ENCODE measurements around the gene LIMK2.

The LIMK2 gene

DNA sequence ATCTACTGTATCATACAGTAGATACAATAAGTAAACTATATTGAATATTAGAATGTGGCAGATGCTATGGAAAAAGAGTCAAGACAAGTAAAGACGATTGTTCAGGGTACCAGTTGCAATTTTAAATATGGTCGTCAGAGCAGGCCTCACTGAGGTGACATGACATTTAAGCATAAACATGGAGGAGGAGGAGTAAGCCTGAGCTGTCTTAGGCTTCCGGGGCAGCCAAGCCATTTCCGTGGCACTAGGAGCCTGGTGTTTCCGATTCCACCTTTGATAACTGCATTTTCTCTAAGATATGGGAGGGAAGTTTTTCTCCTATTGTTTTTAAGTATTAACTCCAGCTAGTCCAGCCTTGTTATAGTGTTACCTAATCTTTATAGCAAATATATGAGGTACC lies 65.6 kb downstream of the LIMK2 start:
- no peak overlapping the region for H3K4me2 ChIP-seq (ENCODE audit: low read depth, low read length)
- no peaks in the 10 kb centered on the region for H3K9me2 ChIP-seq (replicated peaks; ENCODE audit: insufficient read depth, low read length)
- TF ChIP-seq, protein P1, sequence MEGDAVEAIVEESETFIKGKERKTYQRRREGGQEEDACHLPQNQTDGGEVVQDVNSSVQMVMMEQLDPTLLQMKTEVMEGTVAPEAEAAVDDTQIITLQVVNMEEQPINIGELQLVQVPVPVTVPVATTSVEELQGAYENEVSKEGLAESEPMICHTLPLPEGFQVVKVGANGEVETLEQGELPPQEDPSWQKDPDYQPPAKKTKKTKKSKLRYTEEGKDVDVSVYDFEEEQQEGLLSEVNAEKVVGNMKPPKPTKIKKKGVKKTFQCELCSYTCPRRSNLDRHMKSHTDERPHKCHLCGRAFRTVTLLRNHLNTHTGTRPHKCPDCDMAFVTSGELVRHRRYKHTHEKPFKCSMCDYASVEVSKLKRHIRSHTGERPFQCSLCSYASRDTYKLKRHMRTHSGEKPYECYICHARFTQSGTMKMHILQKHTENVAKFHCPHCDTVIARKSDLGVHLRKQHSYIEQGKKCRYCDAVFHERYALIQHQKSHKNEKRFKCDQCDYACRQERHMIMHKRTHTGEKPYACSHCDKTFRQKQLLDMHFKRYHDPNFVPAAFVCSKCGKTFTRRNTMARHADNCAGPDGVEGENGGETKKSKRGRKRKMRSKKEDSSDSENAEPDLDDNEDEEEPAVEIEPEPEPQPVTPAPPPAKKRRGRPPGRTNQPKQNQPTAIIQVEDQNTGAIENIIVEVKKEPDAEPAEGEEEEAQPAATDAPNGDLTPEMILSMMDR (IDR thresholded peaks at IDR 0.05; ENCODE audit: low read length): no peak
- TF ChIP-seq EZH2phosphoT487 (IDR thresholded peaks at IDR 0.05; ENCODE audit: low read length) (no peak), EZH2 (optimal IDR thresholded peaks at IDR 0.05; ENCODE audit: low read depth, low read length) (no peak)

DNA sequence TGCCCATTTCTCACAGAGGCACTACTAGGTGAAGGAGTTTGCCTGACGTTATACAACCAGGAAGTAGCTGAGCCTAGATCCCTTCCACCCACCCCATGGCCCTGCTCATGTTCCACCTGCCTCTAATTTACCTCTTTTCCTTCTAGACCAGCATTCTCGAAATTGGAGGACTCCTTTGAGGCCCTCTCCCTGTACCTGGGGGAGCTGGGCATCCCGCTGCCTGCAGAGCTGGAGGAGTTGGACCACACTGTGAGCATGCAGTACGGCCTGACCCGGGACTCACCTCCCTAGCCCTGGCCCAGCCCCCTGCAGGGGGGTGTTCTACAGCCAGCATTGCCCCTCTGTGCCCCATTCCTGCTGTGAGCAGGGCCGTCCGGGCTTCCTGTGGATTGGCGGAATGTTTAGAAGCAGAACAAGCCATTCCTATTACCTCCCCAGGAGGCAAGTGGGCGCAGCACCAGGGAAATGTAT lies 66.1 kb downstream of the LIMK2 start:
- DNase-seq: no peak
- Histone ChIP-seq H3K79me2 (ENCODE audit: low read length) (no peaks in the 10 kb centered on the region), H3K4me3 (ENCODE audit: low read length) (no peak overlapping the region), H3K27ac (ENCODE audit: low read length) (no peak overlapping the region), H4K20me1 (ENCODE audit: insufficient read depth, low read length) (no peaks in the 10 kb centered on the region), H3K27me3 (replicated peaks; ENCODE audit: insufficient read depth, low read length) (no peaks in the 10 kb centered on the region), H3K9me2 (replicated peaks; ENCODE audit: insufficient read depth, low read length) (no peaks in the 10 kb centered on the region), H3K9ac (ENCODE audit: low read length) (no peak overlapping the region), H3F3A (ENCODE audit: insufficient read depth, low read length) (no peaks in the 10 kb centered on the region), H3K36me3 (replicated peaks; ENCODE audit: insufficient read depth, low read length) (peaks cover 4% of the 10 kb centered on the region; the same call in 1 of the 2 replicates), H2AFZ (ENCODE audit: low read length) (no peak overlapping the region), H3K4me1 (ENCODE audit: low read length) (no peaks in the 10 kb centered on the region), H3K9me3 (replicated peaks; ENCODE audit: insufficient read depth, low read length) (no peaks in the 10 kb centered on the region), H3K4me2 (ENCODE audit: low read depth, low read length) (no peak overlapping the region)
- TF ChIP-seq EZH2phosphoT487 (IDR thresholded peaks at IDR 0.05; ENCODE audit: low read length) (no peak), EZH2 (optimal IDR thresholded peaks at IDR 0.05; ENCODE audit: low read depth, low read length) (no peak)
- TF ChIP-seq, protein P1 (IDR thresholded peaks at IDR 0.05; ENCODE audit: low read length): no peak

More for the DNA sequence above, 65.6 kb downstream of the LIMK2 start:
- Histone ChIP-seq H3K27me3 (replicated peaks; ENCODE audit: insufficient read depth, low read length) (no peaks in the 10 kb centered on the region), H3K9ac (ENCODE audit: low read length) (no peak overlapping the region), H3K4me1 (ENCODE audit: low read length) (no peaks in the 10 kb centered on the region), H3K79me2 (ENCODE audit: low read length) (no peaks in the 10 kb centered on the region), H2AFZ (ENCODE audit: low read length) (no peak overlapping the region), H4K20me1 (ENCODE audit: insufficient read depth, low read length) (no peaks in the 10 kb centered on the region), H3K36me3 (replicated peaks; ENCODE audit: insufficient read depth, low read length) (peaks cover 4% of the 10 kb centered on the region; the same call in 1 of the 2 replicates), H3K27ac (ENCODE audit: low read length) (no peak overlapping the region), H3F3A (ENCODE audit: insufficient read depth, low read length) (no peaks in the 10 kb centered on the region), H3K4me3 (ENCODE audit: low read length) (no peak overlapping the region), H3K9me3 (replicated peaks; ENCODE audit: insufficient read depth, low read length) (no peaks in the 10 kb centered on the region)
- DNase-seq: no peak

DNA sequence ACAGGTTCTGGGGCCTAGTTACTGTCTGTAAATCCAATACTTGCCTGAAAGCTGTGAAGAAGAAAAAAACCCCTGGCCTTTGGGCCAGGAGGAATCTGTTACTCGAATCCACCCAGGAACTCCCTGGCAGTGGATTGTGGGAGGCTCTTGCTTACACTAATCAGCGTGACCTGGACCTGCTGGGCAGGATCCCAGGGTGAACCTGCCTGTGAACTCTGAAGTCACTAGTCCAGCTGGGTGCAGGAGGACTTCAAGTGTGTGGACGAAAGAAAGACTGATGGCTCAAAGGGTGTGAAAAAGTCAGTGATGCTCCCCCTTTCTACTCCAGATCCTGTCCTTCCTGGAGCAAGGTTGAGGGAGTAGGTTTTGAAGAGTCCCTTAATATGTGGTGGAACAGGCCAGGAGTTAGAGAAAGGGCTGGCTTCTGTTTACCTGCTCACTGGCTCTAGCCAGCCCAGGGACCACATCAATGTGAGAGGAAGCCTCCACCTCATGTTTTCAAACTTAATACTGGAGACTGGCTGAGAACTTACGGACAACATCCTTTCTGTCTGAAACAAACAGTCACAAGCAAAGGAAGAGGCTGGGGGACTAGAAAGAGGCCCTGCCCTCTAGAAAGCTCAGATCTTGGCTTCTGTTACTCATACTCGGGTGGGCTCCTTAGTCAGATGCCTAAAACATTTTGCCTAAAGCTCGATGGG lies 66.7 kb downstream of the LIMK2 start:
- Histone ChIP-seq H3K27me3 (replicated peaks; ENCODE audit: insufficient read depth, low read length) (no peaks in the 10 kb centered on the region), H3K36me3 (replicated peaks; ENCODE audit: insufficient read depth, low read length) (peaks cover 4% of the 10 kb centered on the region; the same call in 1 of the 2 replicates), H3F3A (ENCODE audit: insufficient read depth, low read length) (no peaks in the 10 kb centered on the region), H2AFZ (ENCODE audit: low read length) (no peak overlapping the region), H4K20me1 (ENCODE audit: insufficient read depth, low read length) (no peaks in the 10 kb centered on the region), H3K9ac (ENCODE audit: low read length) (no peak overlapping the region), H3K79me2 (ENCODE audit: low read length) (no peaks in the 10 kb centered on the region), H3K27ac (ENCODE audit: low read length) (no peak overlapping the region), H3K9me2 (replicated peaks; ENCODE audit: insufficient read depth, low read length) (no peaks in the 10 kb centered on the region), H3K4me3 (ENCODE audit: low read length) (no peak overlapping the region), H3K9me3 (replicated peaks; ENCODE audit: insufficient read depth, low read length) (no peaks in the 10 kb centered on the region), H3K4me2 (ENCODE audit: low read depth, low read length) (no peak overlapping the region), H3K4me1 (ENCODE audit: low read length) (no peaks in the 10 kb centered on the region)
- TF ChIP-seq EZH2phosphoT487 (IDR thresholded peaks at IDR 0.05; ENCODE audit: low read length) (no peak), EZH2 (optimal IDR thresholded peaks at IDR 0.05; ENCODE audit: low read depth, low read length) (no peak)
- TF ChIP-seq, protein P1 (IDR thresholded peaks at IDR 0.05; ENCODE audit: low read length): no peak
- no peak for DNase-seq
